Chondrocyte (in vitro differentiated cells): ENCODE results near the gene EEF2K. TPM values are rescaled to one million over a fixed set of nuclear protein-coding genes. Genes with fewer than 3 reads are reported as not detected.

ENCODE experiments used
- DNase-seq: peaks from one replicate; pipeline ENCODE4 v3.0.0; 2021; ENCODE audit warnings: mixed read lengths, low spot score
- H3K27ac Mint-ChIP-seq: one replicate; pipeline ENCODE4 v1.8.0; 2021; ENCODE audit warnings: mild to moderate bottlenecking, moderate library complexity, mixed read lengths; ENCODE audit not compliant: unreplicated experiment
- H3K27me3 Mint-ChIP-seq: 2 replicates; pipeline ENCODE4 v1.8.0; 2021; ENCODE audit warnings: low read depth, mixed read lengths
- H3K36me3 Mint-ChIP-seq: 2 replicates; pipeline ENCODE4 v1.8.0; 2021; ENCODE audit warnings: low read depth, mixed read lengths
- H3K4me1 Mint-ChIP-seq: 2 replicates; pipeline ENCODE4 v1.8.0; 2021; ENCODE audit warnings: low read depth, mild to moderate bottlenecking, mixed read lengths
- H3K4me3 Mint-ChIP-seq: one replicate; pipeline ENCODE4 v1.8.0; 2021; ENCODE audit warnings: mild to moderate bottlenecking, moderate library complexity, mixed read lengths; ENCODE audit not compliant: unreplicated experiment
- H3K9me3 Mint-ChIP-seq: 2 replicates; pipeline ENCODE4 v1.8.0; 2021; ENCODE audit warnings: low read depth, mixed read lengths
- CTCF ChIP-seq: fragments of 200-600 bp; sonication (generic); IDR thresholded peaks from 2 replicates; pipeline ENCODE4 v1.5.0; 2021; ENCODE audit warnings: antibody characterized with exemption, mild to moderate bottlenecking, moderate library complexity
- total RNA-seq: library from RNA; stranded (reverse); gene quantifications from 3 replicates; pipeline ENCODE4 v1.2.1, GENCODE V29; 2021

Gene EEF2K
- total RNA-seq, 1 donor from 2014 or later, result 32.6 TPM

DNA sequence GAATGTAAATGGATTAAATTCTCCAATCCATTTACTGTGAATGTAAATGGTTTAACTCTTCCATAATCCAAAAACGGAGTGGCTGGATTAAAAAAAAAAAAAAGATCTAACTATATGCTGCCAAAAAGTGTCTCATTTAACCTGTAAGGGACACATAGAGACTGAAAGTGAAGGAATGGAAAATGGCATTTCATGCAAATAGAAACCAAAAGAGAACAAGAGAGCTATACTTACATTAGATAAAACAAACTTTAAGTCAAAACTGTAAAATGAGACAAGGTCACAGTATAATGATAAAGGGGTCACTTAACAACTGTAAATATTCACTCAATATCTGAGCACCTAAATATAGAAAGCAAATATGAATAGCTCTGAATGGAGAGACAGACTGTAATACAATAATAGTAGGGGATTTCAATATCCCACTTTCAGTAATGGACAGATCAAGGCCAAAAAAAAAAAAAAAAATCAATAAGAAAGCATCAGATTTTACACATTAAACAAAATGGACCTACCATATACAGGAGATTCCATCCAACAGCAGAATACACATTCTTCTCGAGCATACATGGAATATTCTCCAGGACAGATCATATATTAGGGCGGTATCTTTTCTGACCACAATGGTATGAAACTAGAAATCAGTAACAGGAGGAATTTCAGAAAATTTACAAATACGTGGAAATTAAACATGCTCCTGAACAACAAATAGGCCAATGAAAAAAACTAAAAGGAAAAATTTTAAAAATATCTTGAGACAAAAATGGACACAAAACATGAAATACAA is 132.0 kb downstream of the EEF2K start:
- H3K9me3 Mint-ChIP-seq, result peaks cover 25% of the 10 kb centered on the region
- DNase-seq, result no peak
- peaks cover 61% of the 10 kb centered on the region for H3K36me3 Mint-ChIP-seq
- no peaks in the 10 kb centered on the region for H3K27me3 Mint-ChIP-seq
- peaks cover 7% of the 10 kb centered on the region for H3K4me1 Mint-ChIP-seq
- no peak overlapping the region for H3K27ac Mint-ChIP-seq
- no peak for TF ChIP-seq CTCF
- no peak overlapping the region for H3K4me3 Mint-ChIP-seq

Other genes starting within 250 kb of the EEF2K start
- gene PDZD9, start 205.2 kb upstream of the EEF2K start, total RNA-seq, result not detected in 3 replicates
- gene MOSMO, start 198.2 kb upstream of the EEF2K start, total RNA-seq, result 9.7 to 11.3 TPM (median 10.7 TPM) in 3 replicates
- gene VWA3A, start 113.7 kb upstream of the EEF2K start, total RNA-seq, result not detected in 3 replicates
- not detected in 3 replicates for gene SDR42E2, start 43.8 kb upstream of the EEF2K start, total RNA-seq
- gene POLR3E, start 91.1 kb downstream of the EEF2K start, total RNA-seq, result 25.2 to 34.8 TPM (median 26.7 TPM) in 3 replicates
- 42.9 to 49.4 TPM (median 46.1 TPM) in 3 replicates for gene CDR2, start 168.3 kb downstream of the EEF2K start, total RNA-seq